Esophagus mucosa (tissue), 1 donor: ENCODE results near the gene NCOA3. TPM values are rescaled to one million over a fixed set of nuclear protein-coding genes. Genes with fewer than 3 reads are reported as not detected.
"Not testable (repeated sequence)": the region's sequence is repeated elsewhere in the genome, so short reads cannot be mapped to it uniquely, and the experiment has no call there.

Experiments used
- ATAC-seq: fragments of 200-7000 bp; cut with Tn5 transposase; one replicate; pipeline ENCODE4 v1.9.1; 2020
- total RNA-seq: library from RNA; stranded (reverse); gene quantifications from one replicate; pipeline ENCODE4 v1.2.4, GENCODE V29; 2023
- donor health status: DM: yes; HTN: yes; CAD: no.

The NCOA3 gene
- total RNA-seq, 1 donor from 2014 or later = 29.1 TPM

DNA sequence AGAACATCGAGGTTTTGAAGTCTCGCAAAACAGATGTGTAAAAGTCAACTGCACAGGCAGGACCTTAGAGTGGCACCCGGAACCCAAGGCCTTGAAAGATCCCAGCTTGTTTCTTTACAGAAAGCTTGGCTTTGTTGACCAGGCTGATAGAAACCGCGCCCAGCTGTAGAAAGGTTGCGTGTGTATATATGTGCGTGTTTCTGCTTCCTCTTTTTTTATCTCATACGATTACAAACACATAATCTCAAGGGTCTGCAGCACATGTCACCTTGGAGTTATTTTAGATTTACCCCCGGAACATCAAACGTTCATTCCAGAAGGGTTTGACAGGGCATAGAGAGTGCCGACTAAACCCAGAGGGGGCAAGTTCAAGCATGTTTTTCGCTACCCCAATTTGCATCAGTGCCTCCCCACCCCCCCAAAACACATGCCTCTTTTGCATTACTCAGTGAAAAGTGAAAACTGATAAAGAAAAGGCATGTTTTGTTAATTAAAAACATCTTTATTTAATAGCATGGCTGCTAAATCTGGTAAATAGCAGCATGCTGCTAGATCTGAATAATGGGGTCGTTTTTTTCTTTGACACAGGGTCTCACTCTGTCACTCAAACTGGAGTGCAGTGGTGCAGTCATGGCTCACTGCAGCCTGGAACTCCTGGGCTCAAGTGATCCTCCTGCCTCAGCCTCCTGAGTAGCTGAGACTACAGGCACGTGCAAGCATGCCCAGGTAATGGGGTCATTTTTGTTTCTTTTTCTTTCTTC, 33.2 kb upstream of the NCOA3 start:
- no peak for ATAC-seq

DNA sequence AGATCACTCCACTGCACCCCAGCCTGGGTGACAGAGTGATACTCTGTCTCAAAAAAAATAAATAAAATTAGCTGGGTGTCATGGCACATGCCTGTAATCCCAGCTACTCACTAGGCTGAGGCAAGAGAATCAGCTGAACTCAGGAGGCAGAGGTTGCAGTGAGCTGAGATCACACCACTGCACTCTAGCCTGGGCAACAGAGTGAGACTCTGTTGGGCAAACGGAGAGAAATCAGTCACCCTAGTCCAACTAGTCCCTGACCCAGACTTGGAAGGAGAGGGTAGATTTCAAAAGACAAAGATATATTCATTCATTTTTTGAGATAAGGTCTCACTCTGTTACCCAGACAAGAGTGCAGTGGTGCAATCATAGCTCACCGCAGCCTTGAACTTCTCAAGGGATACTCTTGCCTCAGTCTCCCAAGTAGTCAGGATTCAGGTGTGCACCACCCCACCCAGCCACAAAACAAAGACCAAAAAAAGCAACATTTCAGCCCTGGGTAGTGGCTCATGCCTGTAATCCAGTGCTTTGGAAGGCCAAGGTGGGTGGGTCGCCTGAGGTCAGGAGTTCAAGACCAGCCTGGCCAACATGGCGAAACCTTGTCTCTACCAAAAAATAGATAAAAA, 26.2 kb upstream of the NCOA3 start:
- ATAC-seq = no peak

DNA sequence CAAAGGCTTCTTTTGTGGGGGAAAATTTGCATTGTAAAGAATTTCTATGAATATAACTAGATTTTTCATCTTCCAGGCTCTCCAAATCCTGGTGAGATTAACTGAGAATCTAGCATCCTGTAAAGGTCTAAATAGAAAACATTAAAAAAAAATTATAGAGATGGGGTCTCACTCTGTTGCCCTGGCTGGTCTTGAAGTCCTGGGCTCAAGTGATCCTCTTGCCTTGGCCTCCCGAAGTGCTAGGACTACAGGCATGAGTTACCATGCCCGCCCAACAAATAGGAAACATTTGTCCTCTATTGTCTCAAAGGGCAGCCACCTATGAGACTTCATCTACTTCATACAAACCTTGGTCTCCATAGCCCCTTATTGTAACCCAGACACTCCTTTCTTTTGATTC, 25.2 kb upstream of the NCOA3 start:
- ATAC-seq = no peak

DNA sequence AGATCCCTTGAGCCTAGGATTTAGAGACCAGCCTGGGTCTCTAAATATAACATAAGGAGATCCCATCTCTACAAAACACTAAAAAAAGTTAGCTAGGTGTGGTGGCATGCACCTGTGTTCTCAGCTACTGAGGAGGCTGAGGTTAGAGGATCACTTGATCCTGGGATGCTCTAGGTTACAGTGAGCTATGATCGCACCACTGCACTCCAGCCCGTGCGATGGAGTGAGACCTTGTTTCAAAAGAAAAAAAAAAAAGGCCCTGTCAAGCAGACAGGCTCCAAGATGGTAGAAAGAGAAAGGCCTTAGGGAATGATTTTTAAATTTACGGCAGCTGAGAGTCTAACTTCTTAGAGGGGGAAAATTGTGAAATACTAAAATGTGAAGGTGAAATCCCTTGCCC, 22.6 kb upstream of the NCOA3 start:
- no peak for ATAC-seq

DNA sequence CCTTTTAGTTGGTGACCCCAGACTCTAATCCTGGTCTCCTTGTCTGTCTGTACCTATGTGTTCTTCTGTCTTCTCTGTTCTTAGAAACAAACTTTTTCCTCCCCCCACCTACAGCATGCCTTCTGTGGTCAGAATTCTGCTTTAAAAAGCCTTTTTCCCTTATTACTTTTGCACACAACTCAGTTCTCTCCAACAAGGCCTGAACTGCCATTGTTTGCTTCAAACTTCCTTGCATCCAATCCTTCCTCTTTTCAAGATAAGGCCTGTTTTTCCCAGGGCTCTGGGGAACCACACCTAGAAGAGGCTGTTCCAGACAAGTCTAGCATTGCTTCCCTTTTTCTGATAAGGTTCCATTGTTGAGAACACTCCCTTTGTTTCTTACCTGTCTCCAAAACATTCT, 22.2 kb upstream of the NCOA3 start:
- ATAC-seq = peak; percentile 52

DNA sequence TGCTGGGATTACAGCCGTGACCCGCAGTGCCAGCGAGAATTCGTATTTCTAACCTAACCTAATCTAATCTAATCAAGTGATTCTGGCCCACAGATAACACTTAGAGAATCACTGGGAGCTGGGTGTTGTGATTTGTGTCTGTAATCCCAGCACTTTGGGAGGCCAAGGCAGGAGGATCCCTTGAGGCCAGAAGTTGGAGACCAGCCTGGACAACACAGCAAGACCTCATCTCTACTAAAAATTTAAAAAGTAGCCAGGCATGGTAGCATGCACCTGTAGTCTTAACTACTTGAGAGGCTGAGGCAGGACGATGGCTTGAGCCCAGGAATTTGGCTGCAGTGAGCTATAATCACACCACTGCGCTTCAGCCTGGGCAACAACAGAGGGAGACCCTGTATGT, 21.4 kb upstream of the NCOA3 start:
- ATAC-seq = no peak

DNA sequence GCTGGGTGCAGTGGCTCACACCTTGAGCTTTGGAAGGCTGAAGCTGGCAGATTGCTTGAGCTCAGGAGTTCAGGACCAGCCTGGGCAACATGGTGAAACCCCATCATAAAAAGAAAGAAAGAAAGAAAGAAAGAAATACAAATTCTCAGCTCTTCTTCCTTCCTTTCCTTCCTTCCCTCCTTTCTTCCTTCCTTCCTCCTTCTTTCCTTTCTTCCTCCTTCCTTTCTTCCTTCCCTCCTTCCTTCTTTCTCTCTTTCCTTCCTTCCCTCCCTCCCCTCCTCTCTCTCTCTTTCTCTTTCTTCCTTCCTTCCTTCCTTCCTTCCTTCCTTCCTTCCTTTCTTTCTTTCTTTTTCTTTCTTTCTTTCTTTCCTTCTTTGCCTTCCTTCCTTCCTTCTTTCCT, 21.0 kb upstream of the NCOA3 start:
- ATAC-seq = no peak

DNA sequence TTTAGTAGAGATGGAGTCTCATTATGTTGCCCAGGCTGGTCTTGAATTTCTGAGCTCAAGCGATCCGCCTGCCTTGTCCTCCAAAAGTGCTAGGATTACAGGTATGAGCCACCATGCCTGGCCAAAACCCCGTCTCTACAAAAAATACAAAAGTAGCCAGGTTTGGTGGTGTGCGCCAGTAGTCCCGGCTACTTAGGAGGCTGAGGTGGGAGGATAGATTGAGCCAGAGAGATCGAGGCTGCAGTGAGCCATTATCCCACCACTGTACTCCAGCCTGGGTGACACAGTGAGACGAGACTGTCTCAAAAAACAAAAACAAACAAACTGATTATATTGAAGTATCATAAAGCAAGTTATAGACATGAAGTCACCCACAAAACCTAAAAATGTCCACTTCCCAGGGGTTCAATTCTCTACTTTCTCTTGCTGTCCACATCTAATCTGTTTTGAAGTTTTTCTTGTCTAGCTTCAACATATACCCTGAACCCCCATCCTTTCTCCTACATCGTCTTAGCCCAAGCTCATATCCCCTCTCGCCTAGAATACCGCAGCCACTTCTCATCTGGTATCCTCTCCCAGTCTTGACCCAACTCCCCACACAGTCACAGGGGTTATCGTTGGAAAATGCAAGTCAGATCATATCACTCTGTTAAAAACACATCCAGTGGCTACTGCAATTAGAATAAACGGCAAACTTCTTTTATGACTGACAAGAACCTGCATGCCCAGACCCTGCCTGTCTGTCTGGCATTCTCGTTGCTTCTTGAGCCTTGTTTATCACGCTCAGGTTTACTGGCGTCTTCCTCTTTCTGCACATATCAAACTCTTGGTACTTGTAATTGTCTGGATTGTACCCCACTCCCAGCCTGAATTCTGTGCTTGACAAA, 20.1 kb upstream of the NCOA3 start:
- no peak for ATAC-seq

DNA sequence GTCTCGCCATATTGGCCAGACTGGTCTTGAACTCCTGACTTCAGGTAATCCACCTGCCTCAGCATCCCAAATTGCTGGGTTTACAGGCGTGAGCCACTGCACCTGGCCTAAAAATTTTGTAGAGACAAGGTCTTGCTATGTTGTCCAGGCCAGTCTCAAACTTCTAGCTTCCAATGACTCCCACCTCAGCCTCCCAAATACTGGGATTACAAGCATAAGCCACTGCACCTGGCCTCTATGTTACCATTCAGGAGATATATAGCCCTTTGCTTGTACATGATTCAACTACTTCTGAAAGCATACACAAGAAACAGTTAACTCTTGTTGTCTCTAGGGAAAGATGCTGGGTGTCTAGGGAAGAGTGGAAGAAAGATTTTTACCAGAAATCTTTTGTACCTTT, 19.0 kb upstream of the NCOA3 start:
- ATAC-seq = no peak

DNA sequence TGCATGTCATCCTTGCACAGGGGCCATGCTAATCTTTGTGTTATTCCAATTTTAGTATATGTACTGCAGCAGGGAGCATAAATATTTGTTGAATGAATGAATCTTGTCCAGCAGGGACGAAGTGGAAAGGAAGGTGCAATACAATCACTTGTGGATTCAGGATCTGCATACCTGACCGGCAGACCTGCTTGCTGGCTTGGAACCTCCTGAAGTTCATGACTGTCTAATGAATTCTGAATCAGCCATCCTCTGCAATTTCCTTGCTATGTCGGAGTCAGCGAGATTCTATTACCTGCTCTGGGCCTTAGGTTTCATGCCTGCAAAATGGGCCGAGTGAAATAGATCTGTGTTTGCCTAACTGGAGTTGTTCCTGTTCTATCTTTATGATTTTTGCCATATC, 17.4 kb upstream of the NCOA3 start:
- ATAC-seq = no peak

DNA sequence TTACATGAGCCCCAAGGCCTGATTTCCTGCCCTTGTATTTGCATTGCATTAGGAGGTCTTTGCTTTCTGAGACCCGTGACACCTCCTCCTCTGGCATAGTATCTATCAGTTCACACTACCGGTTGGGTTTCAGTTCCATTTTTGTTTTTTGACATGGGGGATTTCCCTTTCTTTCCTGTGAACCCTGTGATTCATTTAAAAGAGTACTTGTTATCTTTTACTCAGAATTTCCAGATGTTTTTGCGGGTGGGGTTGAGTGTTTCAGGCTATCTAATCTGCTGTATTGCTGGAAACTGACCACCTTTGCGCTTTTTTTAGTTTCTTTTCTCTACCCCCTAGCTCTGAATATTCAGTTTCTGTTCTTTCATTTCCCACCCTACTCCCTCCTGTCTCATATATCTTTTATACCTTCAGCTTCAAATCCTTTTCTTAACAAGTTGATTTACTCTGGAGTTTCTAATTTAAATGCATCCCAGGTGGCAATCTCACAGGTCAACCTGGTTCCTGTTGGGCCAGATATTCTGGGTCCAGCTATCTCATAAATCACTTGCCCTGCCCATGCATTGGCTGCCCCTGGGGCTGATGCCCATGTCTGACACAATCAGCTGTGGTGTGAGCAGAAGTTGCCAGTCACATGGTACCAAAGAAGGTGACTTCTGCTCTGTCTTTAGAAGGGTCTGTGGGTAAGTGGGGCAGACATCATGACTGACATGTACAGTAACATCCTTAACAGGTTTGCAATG, 14.3 kb upstream of the NCOA3 start:
- peak; percentile 61 for ATAC-seq

DNA sequence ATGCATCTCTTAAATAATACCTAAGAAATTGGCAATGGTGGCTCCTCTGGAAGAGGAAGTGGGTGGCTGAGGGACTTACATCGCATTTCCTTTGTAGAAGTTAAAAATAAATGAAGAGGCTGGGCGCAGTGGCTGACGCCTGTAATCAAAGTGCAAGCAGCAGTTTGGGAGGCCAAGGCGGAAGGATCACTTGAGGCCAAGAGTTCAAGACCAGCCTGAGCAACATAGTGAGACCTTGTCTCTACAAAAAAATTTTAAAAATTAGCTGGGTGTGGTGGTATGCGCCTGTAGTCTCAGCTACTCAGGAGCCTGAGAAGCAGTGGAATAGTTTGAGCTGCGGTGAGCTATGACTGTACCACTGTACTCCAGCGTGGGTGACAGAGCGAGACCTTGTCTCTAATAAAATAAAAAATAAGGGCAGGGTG, 12.2 kb upstream of the NCOA3 start:
- ATAC-seq = no peak

DNA sequence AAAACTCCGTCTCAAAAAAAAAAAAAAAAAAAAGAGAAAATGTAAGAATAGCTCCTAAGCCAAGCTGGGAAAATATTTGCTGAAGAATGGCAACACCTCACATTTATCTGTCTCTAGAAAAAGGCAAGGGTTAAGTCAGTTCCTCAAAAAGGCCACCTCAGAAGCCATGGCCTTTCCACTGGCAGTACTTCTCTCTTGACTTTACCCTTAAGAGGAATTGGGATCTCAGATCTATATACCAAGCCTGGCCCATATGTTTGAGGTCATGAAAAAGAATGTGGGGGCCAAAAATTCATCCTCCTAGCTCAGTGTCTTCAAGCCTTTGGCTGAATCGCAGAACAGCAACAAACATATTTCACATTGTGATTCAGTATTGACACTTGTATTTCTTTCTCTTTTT, 10.9 kb upstream of the NCOA3 start:
- no peak for ATAC-seq

DNA sequence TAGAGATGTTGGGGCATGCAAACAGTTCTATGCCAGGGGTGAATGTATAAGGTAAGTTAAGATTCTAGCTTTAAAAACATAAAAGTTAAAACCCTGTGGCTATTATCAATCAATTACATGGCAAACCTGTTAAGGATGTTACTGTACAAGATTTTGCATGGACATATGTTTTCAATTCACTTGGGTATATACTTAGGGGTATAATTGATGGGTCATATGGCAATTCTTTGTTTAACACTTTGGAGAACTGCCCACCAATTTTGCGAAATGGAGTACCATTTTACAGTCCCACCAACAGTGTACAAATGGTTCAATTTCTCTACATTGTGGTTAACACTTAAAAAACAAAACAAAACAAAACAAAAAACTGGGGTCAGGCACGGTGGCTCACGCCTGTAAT, 9.4 kb upstream of the NCOA3 start:
- ATAC-seq = no peak

DNA sequence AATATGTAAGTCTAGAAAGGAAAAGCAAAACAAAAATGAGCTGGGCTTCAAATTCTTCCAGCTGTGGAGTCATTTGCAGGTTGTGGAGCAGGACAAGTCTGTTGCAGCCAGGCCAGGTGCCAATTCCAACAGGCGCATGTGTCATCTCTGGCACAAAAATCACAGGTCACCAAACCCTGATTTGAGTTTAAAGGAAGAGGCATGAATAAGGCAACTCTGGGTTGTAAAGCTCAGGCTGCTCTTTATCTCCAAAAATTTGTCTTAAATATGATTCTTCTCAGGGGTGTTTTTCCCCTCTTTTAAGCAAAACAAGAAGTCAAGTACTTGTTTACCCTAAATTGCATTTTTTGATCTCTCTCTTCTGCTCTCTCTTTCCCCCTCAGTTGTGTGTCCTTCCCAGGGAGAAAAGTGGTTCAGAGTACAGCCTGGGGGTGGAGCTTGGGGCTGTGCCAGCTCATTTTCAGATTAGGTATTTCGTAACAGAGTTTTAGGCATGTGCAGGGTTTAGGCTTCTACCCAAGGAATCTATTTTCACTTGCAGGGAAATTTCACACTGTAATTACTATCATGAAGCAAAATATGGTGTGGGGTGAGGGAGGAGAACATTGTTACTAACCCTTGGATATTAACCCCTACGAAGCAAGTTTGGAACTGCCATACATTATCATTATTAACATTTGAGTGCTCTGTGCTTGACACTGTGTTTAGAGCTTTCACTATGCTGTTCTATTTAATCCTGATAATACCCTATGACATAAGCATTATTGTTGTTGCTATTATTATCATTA, 8.3 kb upstream of the NCOA3 start:
- ATAC-seq = peak; percentile 77

DNA sequence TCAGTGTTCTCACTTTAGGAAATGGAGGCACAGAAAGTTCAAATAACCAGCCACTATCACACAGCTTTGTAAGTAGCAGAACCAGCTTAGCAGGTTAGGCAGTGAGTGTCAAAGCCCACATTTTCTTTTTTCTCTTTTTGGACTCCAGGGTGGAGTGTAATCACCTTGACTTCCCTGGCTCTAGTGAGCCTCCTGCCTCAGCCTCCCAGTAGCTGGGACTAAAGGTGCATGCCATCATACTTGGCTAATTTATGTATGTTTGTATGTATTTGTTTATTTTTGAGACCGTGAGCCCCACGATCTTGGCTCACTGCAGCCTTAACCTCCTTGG, 7.8 kb upstream of the NCOA3 start:
- peak; percentile 67 for ATAC-seq

DNA sequence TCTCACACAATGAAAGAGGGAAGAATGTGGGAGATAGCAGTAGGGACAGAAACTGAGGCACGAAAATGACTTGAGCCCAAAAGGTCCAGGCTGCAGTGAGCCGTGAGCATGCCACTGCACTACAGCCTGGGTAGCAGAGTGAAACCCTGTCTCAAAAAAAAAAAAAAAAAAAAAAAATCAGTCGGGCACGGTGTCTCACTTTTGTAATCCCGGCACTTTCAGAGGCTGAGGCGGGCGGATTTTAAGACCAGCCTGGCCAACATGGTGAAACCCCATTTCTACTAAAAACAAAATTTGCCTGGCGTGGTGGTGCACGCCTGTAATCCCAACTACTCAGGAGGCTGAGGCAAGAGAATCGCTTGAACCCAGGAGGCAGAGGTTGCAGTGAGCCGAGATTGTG, 7.1 kb upstream of the NCOA3 start:
- not testable (repeated sequence) for ATAC-seq

DNA sequence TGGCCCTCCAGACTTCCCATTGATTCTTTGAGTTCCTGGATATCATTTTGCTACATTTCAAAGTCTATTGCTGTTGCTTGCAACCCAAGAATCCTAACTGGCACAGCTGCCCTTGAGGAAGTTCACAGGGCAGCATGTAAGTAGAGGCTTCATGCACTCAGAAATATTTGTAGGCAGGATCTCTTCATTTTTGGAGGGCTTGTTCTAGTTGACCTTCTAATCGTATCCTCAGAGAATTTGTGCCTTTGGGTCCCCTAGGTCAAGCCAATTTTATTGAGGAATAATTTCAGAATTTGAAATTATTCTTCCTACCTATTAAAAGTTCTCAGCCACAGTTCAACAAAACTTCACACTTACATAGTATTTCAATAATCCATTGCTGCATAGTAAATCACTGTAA, 5.6 kb upstream of the NCOA3 start:
- ATAC-seq = no peak

DNA sequence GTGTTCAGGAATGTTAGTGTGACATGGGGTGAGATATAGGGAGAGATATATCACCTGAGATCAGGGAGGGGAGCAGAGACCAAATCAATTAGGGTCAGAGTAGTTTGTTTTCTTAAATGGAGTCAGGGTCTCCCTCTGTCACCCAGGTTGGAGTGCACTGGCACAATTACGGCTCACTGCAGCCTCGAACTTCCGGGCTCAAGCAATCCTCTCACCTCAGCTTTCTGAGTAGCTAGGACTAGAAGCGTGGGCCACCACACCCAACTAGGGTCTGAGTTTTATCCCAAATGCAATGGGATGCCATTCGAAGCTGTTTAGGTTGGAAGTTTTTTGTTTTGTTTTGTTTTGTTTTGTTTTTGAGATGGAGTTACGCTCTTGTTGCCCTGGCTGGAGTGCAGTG, 3.1 kb upstream of the NCOA3 start:
- ATAC-seq = no peak

DNA sequence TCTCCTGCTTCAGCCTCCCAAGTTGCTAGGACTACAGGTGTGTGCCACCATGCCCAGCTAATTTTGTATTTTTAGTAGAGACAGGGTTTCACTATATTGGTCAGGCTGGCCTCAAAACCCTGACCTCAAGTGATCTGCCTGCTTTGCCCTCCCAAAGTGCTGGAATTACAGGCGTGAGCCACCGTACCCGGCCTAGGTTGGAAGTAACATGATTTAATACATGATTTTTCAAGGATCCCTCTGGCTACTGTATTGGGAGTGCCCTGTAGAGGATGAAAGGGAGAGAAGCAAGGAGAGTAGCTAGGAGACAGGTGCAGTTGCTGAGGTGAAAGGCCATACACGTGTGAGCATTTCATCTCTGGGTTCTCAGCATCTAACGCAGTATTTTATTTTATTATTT, 2.6 kb upstream of the NCOA3 start:
- ATAC-seq = no peak

DNA sequence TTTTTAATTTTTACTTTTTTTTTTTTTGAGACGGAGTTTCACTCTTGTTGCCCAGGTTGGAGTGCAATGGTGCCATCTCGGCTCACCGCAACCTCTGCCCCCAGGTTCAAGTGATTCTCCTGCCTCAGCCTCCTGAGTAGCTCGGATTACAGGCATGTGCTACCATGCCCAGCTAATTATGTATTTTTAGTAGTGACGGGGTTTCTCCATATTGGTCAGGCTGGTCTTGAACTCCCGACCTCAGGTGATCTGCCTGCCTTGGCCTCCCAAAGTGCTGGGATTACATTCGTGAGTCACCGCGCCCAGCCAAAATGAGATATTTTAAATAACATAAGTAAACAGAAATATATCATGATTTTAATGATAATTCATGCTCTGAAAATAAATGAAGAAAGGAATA, 1.6 kb upstream of the NCOA3 start:
- ATAC-seq = not testable (repeated sequence)

DNA sequence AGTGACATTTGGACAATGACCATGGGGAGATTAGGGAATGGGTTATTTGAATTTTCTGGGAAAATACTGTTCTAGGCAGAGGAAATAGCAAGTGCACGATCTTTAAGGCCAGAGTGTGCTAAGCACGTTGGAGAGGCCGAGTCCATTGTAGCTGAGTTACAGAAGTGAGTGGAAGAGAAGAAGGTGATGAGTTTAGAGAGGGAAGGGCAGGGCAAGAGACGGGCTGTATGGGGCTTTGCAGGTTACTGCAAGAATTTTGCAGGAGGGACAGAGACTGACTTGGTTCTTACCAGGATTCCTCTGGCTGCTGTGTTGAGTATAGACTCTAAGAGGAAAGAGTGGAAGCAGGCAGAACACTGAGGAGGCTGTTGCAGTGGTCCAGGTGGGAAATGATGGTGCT, 1.1 kb upstream of the NCOA3 start:
- ATAC-seq = peak; percentile 4
